22Rv1 (cell line): ENCODE results near the gene CMIP.

Source experiments
- H3K27ac ChIP-seq: fragments of 450-650 bp; 2 replicates; pipeline ENCODE4 v1.5.1; 2017
- ZFX ChIP-seq: fragments of 450-650 bp; IDR thresholded peaks from 2 replicates; pipeline ENCODE4 v1.6.1; 2017; ENCODE audit warnings: antibody characterized with exemption, borderline replicate concordance
- TF ChIP-seq, protein P1 (sequence below): fragments of 450-650 bp; IDR thresholded peaks from 2 replicates; pipeline ENCODE4 v1.5.1; 2017; ENCODE audit warnings: mild to moderate bottlenecking

CMIP gene

GRCh38 chr16:81615411-81615810 lies 170.8 kb downstream of the CMIP start:
- TF ChIP-seq ZFX = no peak
- TF ChIP-seq, protein P1, sequence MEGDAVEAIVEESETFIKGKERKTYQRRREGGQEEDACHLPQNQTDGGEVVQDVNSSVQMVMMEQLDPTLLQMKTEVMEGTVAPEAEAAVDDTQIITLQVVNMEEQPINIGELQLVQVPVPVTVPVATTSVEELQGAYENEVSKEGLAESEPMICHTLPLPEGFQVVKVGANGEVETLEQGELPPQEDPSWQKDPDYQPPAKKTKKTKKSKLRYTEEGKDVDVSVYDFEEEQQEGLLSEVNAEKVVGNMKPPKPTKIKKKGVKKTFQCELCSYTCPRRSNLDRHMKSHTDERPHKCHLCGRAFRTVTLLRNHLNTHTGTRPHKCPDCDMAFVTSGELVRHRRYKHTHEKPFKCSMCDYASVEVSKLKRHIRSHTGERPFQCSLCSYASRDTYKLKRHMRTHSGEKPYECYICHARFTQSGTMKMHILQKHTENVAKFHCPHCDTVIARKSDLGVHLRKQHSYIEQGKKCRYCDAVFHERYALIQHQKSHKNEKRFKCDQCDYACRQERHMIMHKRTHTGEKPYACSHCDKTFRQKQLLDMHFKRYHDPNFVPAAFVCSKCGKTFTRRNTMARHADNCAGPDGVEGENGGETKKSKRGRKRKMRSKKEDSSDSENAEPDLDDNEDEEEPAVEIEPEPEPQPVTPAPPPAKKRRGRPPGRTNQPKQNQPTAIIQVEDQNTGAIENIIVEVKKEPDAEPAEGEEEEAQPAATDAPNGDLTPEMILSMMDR = no peak
- no peak overlapping the region for H3K27ac ChIP-seq

- no peak overlapping the region for H3K27ac ChIP-seq
- TF ChIP-seq, protein P1 = no peak
- TF ChIP-seq ZFX = no peak
These were observed 171.2 kb downstream of the CMIP start for GRCh38 chr16:81615833-81616232.

DNA sequence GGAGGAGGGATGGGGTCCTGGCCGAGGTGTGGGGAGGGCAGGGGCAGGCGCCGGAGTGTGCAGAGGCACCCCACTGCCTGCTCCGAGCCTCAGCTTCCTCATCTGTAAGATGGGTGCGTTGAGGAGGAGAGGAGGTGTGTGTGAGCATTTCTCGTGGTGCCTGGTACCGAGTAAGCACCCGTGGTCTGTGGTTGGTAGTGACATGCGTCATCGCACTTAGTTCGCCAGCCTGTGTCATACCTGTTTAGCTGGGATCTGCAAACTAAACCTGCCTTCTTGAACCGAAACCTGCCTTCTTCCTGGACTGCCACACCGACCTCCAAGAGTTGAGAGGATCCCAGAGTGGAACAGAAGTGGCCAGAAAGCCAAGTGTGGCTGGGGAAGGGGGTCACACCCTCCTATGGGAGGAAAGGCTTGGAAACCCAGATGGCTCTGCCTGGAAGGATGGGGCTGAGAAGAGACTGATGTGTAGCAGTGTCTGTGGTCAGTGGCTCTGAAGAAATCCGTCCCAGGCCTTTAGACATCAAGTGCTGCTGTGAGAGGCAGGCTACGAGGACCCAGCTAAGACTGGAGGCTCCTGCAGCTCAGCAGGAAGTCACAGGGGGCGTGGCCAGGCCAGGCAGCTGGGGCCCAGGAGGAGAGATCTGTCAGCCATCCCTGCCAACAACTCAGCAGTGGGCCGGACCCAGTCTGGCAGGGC lies 171.9 kb downstream of the CMIP start:
- no peak for TF ChIP-seq ZFX
- TF ChIP-seq, protein P1 = no peak
- H3K27ac ChIP-seq = no peak overlapping the region

GRCh38 chr16:81617021-81617346 lies 172.4 kb downstream of the CMIP start:
- H3K27ac ChIP-seq = no peak overlapping the region
- TF ChIP-seq, protein P1 = no peak
- no peak for TF ChIP-seq ZFX

- TF ChIP-seq ZFX = no peak
- H3K27ac ChIP-seq = no peak overlapping the region
These were observed 173.6 kb downstream of the CMIP start for GRCh38 chr16:81618187-81618586.

DNA sequence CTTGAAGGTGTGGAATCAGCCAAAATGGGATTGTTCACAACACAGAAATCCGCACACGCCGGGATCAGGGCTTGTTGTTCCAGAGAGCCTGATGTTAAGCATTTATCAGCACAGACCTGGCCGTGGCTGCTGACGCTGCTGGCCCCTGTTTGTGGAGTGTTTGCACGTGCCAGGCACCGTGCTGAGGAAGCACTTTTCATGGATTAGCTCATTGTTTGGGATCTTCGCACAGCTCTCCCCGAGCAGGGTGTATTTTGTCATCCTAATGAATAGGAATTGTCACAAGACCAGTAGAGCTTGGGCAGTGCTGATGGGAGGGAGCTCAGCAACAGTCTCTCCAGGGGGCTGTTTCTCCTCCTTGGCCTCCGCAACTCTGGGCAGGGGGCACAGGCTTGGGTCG lies 174.1 kb downstream of the CMIP start:
- TF ChIP-seq ZFX = no peak
- TF ChIP-seq, protein P1 = no peak
- H3K27ac ChIP-seq = no peak overlapping the region

- no peak overlapping the region for H3K27ac ChIP-seq
- TF ChIP-seq, protein P1 = no peak
- no peak for TF ChIP-seq ZFX
These were observed 175.4 kb downstream of the CMIP start for GRCh38 chr16:81620029-81620428.

- H3K27ac ChIP-seq = no peak overlapping the region
- TF ChIP-seq, protein P1 = no peak
- TF ChIP-seq ZFX = no peak
These were observed 176.2 kb downstream of the CMIP start for GRCh38 chr16:81620796-81621195.
